HEK293 (cell line): Measurements from ENCODE around the gene LPIN1.

Experiments used
- CTCF ChIA-PET: fragments of 350-600 bp; formaldehyde crosslinking; extraction: SDS; loops from one replicate; lab custom pipeline; 2021; ENCODE audit warnings: antibody characterized with exemption; lab: Yijun Ruan, JAX
- POLR2A ChIA-PET: fragments of 300-600 bp; formaldehyde crosslinking; extraction: SDS; loops from one replicate; lab custom pipeline; 2020; ENCODE audit warnings: antibody characterized with exemption, inconsistent platforms; lab: Yijun Ruan, JAX
- H3K27ac ChIP-seq: fragments of 200-500 bp; sonication (Bioruptor generic); 2 replicates; pipeline ENCODE4 v1.5.1; 2014; ENCODE audit warnings: low read depth, low read length, control low read depth, inconsistent platforms; ENCODE audit errors: extremely low read depth
- H3K36me3 ChIP-seq, 2 experiments: fragments of 200-500 bp in 1 of 2; sonication (Bioruptor generic) in 1 of 2; 1 replicate in 1 of 2; 2 replicates in 1 of 2; pipeline ENCODE4 v1.5.1; 2014 to 2017; ENCODE audit warnings: inconsistent platforms in 2 of 2, low read length in 2 of 2; ENCODE audit not compliant: control insufficient read depth in 2 of 2, insufficient read depth in 1 of 2
- H3K4me1 ChIP-seq: fragments of 200-500 bp; sonication (Bioruptor generic); 2 replicates; pipeline ENCODE4 v1.5.1; 2014; ENCODE audit warnings: mild to moderate bottlenecking, low read length, inconsistent platforms; ENCODE audit not compliant: control insufficient read depth, insufficient read depth
- H3K4me3 ChIP-seq: 2 replicates; pipeline ENCODE4 v1.5.1; 2011; ENCODE audit warnings: low read depth, mild to moderate bottlenecking, control low read depth, low read length, moderate library complexity
- H3K9me3 ChIP-seq: fragments of 200-500 bp; sonication (Bioruptor generic); 2 replicates; pipeline ENCODE4 v1.5.1; 2014; ENCODE audit warnings: low read depth, low read length, inconsistent platforms; ENCODE audit not compliant: control insufficient read depth, insufficient read depth
- BCL11A ChIP-seq: fragments of 450-650 bp; formaldehyde crosslinking; IDR thresholded peaks from 2 replicates; pipeline ENCODE4 v1.5.1; 2016; ENCODE audit warnings: low read depth, missing biosample characterization, missing genetic modification characterization
- KLF9 ChIP-seq: fragments of 450-650 bp; formaldehyde crosslinking; IDR thresholded peaks from 2 replicates; pipeline ENCODE4 v1.5.1; 2016; ENCODE audit warnings: missing biosample characterization, missing genetic modification characterization, low read depth
- WT1 ChIP-seq: fragments of 450-650 bp; formaldehyde crosslinking; IDR thresholded peaks from 2 replicates; pipeline ENCODE4 v1.5.1; 2016; ENCODE audit warnings: missing biosample characterization, missing genetic modification characterization
- ZBTB17 ChIP-seq: fragments of 450-650 bp; formaldehyde crosslinking; IDR thresholded peaks from 2 replicates; pipeline ENCODE4 v1.5.1; 2016; ENCODE audit warnings: missing biosample characterization, missing genetic modification characterization
- ZBTB6 ChIP-seq: fragments of 450-650 bp; formaldehyde crosslinking; IDR thresholded peaks from 2 replicates; pipeline ENCODE4 v1.5.1; 2017; ENCODE audit warnings: missing biosample characterization, missing genetic modification characterization
- ZNF280D ChIP-seq: fragments of 450-650 bp; formaldehyde crosslinking; IDR thresholded peaks from 2 replicates; pipeline ENCODE4 v1.5.1; 2016; ENCODE audit warnings: missing biosample characterization, missing genetic modification characterization
- ZNF302 ChIP-seq: fragments of 450-650 bp; formaldehyde crosslinking; IDR thresholded peaks from 2 replicates; pipeline ENCODE4 v1.5.1; 2016; ENCODE audit warnings: missing biosample characterization, missing genetic modification characterization, low read depth
- ZNF391 ChIP-seq: fragments of 450-650 bp; formaldehyde crosslinking; IDR thresholded peaks from 2 replicates; pipeline ENCODE4 v1.5.1; 2016; ENCODE audit warnings: low read depth, missing biosample characterization, missing genetic modification characterization, borderline replicate concordance
- ZNF48 ChIP-seq: fragments of 450-650 bp; formaldehyde crosslinking; IDR thresholded peaks from 2 replicates; pipeline ENCODE4 v1.5.1; 2016; ENCODE audit warnings: missing biosample characterization, missing genetic modification characterization
- ZNF558 ChIP-seq: fragments of 450-650 bp; formaldehyde crosslinking; IDR thresholded peaks from 2 replicates; pipeline ENCODE4 v1.5.1; 2016; ENCODE audit warnings: missing biosample characterization, missing genetic modification characterization
- ZNF626 ChIP-seq: fragments of 450-650 bp; sonication (Bioruptor Pico); formaldehyde crosslinking; IDR thresholded peaks from 2 replicates; pipeline ENCODE4 v1.5.1; 2018; ENCODE audit warnings: missing biosample characterization, missing genetic modification characterization, inconsistent platforms
- ZSCAN18 ChIP-seq: fragments of 450-650 bp; formaldehyde crosslinking; IDR thresholded peaks from 2 replicates; pipeline ENCODE4 v1.5.1; 2016; ENCODE audit warnings: missing biosample characterization, missing genetic modification characterization

The LPIN1 gene

GRCh38 chr2:11785611-11785940, 39.1 kb downstream of the LPIN1 start:
- H3K4me1 ChIP-seq = 0 out of 2 replicates have a peak, but pooled peaks cover 2% of the 10 kb centered on the region
- CTCF ChIA-PET = interaction anchor here (0.6 to 10.8 kb wide), 14 partner anchors 10 to 886 kb away, joined by 3 to 247 read pairs (median 5); partner anchors contain the start of gene LPIN1
- H3K36me3 ChIP-seq = peaks cover 34 to 89% of the 10 kb centered on the region in 2 experiments
- no peaks in the 10 kb centered on the region for H3K9me3 ChIP-seq
- H3K4me3 ChIP-seq = no peak overlapping the region
- POLR2A ChIA-PET = interaction anchor here (1.5 kb wide), 1 partner anchor 38 kb away, joined by 4 read pairs; no protein-coding TSS in a partner anchor
- no peak overlapping the region for H3K27ac ChIP-seq
- TF ChIP-seq ZNF558 (tag by site-specific recombination) = no peak

GRCh38 chr2:11786191-11786590, 39.8 kb downstream of the LPIN1 start:
- no peak overlapping the region for H3K4me3 ChIP-seq
- H3K4me1 ChIP-seq = 0 out of 2 replicates have a peak, but pooled peaks cover 2% of the 10 kb centered on the region
- peaks cover 29 to 89% of the 10 kb centered on the region in 2 experiments for H3K36me3 ChIP-seq
- TF ChIP-seq ZNF302 (tag by site-specific recombination) = no peak
- TF ChIP-seq KLF9 (tag by site-specific recombination) = 0 out of 2 replicates have a peak, but pooled peaks have one; percentile 11
- TF ChIP-seq ZNF48 (tag by site-specific recombination) = no peak
- TF ChIP-seq ZNF280D (tag by site-specific recombination) = no peak
- TF ChIP-seq WT1 (tag by site-specific recombination) = no peak
- TF ChIP-seq ZNF626 (tag by site-specific recombination) = no peak
- CTCF ChIA-PET = interaction anchor here (0.7 to 10.8 kb wide), 3 partner anchors 90 to 751 kb away, joined by 3 to 247 read pairs (median 9); no protein-coding TSS in a partner anchor
- H3K27ac ChIP-seq = no peak overlapping the region
- no peaks in the 10 kb centered on the region for H3K9me3 ChIP-seq
- POLR2A ChIA-PET = no interaction called here

- CTCF ChIA-PET = interaction anchor here (1.0 to 10.8 kb wide), 4 partner anchors 41 to 100 kb away, joined by 3 to 247 read pairs (median 6); no protein-coding TSS in a partner anchor
- peaks cover 32 to 87% of the 10 kb centered on the region in 2 experiments for H3K36me3 ChIP-seq
- TF ChIP-seq ZNF391 (tag by site-specific recombination) (no peak), ZBTB6 (tag by site-specific recombination) (no peak), BCL11A (tag by site-specific recombination) (no peak), ZSCAN18 (tag by site-specific recombination) (no peak), ZBTB17 (tag by site-specific recombination) (no peak)
- TF ChIP-seq, all 188 proteins: peak for 0
- H3K9me3 ChIP-seq = no peaks in the 10 kb centered on the region
- H3K4me3 ChIP-seq = no peak overlapping the region
- POLR2A ChIA-PET = no interaction called here
- no peak overlapping the region for H3K27ac ChIP-seq
- 0 out of 2 replicates have a peak, but pooled peaks cover 2% of the 10 kb centered on the region for H3K4me1 ChIP-seq
Measured at GRCh38 chr2:11786592-11786991, 40.2 kb downstream of the LPIN1 start.
